ENCODE results near the gene TARS2. TPM values are rescaled to one million over a fixed set of nuclear protein-coding genes. Genes with fewer than 3 reads are reported as not detected.

TARS2 gene
- total RNA-seq, 1 experiment from 2014 or later = 24.0 TPM

DNA sequence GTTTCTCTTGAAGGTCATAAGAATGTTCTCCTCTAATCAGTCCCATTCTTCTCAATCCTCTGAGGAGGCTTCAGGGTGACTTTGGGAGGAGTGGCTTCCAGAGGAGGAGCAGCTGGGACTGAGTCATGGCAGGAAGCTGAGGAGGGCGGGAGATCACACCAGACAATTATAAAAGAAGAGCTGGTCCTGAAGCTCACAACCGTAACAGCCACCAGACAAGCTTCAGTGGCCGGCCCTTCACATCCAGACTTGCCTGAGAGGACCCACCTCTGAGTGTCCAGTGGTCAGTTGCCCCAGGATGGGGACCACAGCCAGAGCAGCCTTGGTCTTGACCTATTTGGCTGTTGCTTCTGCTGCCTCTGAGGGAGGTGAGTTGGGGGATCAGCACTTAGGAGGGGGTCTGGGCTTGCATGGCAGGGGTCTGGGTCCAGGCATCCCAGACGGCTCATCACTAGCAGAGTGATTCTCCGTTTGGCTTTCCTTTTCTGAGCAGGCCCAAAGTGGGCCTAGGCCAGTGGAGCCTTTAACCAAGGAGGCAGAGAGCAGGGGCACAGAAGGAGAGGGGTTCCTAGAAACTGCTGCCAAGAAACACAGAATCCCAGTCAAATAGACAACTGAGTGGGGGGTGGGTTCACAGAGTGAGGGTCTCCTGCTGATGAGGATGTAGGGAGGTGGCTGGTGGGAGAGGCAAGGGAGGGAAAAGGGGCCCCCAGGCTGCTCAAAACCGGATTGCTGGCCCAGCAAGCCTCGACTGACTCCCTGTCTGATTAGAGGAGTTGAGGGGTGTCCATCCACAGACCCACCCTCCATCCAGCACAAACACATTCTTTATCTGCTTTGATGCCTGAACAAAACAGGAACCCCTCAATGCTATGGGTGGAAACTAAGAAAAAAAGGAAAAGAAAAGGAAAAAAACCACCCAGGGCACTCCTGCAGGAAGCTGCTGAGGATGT lies 21.0 kb downstream of the TARS2 start, which contains the start of gene ECM1:
ECM1 (plus strand) TSS at position 198 of the 953 bp plus-strand sequence; CDS start at position 299, 101 bp downstream.
- peak; percentile 87 for DNase-seq (ENCODE audit: low read depth)

DNA sequence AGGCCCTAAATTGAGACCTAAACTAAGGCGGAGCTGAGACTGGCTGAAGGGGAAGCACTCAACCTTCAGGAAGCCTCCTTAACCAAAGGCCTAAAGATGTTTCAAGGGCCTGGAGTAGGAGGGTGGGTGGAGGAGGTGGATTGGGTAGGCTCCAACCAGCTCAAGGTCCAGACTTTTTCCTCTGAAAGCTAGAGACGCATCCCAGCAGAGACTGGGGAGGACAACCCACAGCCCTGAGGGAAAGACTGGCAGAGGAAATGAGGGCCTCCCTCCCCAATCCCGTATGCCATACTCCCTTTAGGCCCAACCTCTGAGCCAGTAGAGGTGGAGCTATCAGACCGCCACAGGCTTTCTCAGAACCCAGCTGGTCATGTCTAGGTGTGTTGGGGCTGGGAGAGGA lies 21.8 kb downstream of the TARS2 start:
- no peak for DNase-seq (ENCODE audit: low read depth)

GRCh38 chr1:150511551-150511950 lies 24.3 kb downstream of the TARS2 start:
- no peak for DNase-seq (ENCODE audit: low read depth)

DNA sequence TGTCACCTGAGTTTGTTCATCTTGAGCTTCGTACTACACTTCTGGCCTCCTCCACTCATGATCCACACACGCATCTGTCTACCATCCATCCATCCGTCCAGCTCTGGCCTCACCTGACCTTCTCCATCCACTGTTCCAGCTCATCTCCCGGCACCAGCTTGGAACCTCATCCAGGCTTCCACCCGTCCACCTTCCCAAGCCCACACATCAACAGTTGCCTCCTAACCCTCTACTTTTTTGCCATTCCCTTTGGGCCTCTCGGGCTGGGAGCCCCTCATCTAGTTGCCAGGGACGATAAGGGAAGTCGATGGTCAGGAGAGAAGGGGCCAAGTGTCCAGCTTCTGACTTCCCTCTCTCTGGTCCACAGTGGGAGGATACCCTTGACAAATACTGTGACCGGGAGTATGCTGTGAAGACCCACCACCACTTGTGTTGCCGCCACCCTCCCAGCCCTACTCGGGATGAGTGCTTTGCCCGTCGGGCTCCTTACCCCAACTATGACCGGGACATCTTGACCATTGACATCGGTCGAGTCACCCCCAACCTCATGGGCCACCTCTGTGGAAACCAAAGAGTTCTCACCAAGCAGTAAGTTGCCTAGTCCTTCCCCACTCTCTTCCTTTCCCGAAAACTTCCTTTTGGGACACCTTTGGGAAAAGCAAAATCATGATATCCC lies 24.9 kb downstream of the TARS2 start:
- DNase-seq (ENCODE audit: low read depth) = no peak

DNA sequence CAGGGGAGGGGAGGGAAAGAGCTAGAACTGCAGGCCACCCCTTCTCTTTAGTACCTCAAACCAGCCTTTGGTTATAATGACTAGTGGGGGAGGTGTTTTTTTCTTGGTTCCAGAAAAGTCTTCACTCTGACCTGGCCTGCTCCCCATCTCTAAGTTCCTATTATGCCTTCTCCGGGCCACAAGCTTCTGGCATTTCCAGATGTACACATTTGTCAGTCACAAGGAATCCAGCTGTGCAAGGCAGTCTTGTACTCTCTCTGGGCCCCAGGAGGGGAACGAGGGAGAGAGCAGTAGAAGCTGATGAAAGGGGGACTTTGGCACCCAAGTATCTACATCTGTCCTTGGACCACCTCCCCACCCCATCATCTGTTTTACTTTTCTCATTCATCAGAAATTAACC lies 25.6 kb downstream of the TARS2 start:
- DNase-seq (ENCODE audit: low read depth) = no peak

DNA sequence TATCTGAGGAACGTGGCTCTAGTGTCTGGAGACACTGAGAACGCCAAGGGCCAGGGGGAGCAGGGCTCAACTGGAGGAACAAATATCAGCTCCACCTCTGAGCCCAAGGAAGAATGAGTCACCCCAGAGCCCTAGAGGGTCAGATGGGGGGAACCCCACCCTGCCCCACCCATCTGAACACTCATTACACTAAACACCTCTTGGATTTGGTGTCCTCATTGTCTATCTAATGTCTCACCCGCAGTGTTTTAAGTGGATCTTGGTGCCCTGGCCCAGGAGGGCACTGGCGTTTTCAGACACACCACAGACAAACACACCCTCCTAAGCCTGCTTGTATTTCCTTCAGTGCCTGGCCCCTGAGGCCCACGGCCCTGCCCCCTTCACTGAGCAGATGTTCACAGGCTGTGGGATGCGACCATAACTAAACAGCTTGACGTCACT lies 26.2 kb downstream of the TARS2 start:
- DNase-seq (ENCODE audit: low read depth) = no peak

DNA sequence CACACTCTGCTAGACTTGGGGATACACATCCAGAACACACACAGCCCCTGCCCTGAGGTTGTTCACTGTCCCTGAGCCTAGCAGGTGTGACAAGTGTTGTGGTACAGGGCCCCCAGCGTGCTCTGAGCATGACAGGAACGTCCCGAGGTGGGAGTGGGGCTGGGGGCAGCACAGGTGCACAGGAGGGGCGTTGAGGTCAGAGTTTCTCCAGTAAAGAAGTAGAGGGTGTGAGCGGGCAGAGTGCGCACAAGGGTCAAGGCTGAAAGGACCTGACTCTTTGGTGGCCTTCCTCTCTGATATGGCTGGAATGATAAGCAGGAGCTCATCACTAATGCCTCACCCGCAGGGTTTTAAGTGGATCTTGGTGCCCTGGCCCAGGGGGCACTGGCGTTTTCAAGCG lies 27.0 kb downstream of the TARS2 start:
- no peak for DNase-seq (ENCODE audit: low read depth)

DNA sequence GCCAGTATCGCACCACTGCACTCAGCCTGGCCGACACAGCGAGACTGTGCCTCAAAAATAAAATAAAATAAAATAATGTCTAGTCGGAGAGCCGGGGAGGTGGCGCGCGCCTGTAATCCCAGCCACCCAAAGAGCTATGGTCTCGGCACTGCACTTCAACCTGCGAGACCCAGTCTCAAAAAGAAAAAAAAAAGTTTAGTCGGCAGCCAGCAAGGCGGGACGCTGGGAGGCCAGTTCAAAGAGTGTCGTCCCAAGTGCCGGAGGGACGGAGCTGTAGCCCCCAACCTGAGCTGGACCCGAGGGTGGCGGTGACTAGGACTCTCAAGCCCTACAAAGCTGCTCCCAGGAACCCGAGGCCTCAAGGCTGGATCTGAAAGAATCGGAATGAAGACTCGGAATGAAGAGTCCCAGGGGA lies 27.7 kb downstream of the TARS2 start:
- DNase-seq (ENCODE audit: low read depth) = no peak

GRCh38 chr1:150515328-150516049 lies 28.3 kb downstream of the TARS2 start, which contains the start of gene FALEC:
Gene FALEC (plus strand): TSS chr1:150515752.
- peak; percentile 96 for DNase-seq (ENCODE audit: low read depth)

DNA sequence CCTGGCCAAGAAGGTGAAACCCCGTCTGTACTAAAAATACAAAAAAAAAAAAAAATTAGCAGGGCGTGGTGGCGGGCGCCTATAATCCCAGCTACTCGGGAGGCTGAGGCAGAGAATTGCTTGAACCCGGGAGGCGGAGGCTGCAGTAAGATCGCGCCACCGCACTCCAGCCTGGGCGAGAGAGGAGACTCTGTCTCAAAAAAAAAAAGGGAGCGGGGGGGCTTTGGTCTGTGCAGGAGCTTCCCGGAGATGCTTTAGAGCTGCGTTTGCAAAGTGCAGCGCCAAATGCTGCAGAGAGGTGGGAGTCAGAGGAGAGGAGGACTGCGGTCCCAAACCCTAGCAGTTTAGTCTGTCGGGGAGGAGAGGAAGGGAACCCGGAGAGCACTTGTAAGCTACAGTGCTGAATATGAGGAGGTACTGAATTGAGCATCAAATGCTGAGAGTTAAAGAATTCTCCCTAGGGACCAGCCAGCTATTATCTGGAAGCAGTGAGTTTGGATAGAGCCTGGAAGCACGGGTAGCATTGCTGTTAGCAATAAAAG lies 28.9 kb downstream of the TARS2 start:
- peak; percentile 25 for DNase-seq (ENCODE audit: low read depth)

DNA sequence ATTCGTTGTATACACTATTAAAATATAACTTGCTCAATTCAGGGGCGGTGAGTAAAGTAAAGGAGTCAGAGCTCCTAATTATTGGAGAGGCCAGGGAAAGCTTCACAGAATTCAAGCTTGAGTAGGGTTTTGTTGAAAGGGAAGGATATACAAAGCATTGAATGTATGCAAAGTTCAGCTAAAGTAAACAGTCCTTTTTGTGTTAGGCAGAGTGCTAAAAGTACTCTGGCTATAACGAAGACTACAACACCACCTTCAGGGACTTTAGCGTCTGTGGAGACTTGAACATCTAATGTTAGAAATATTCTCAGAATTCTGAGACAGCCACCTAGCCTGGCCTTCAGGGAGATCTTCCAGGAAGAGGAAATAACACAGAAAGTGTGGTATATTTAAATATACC lies 29.4 kb downstream of the TARS2 start:
- DNase-seq (ENCODE audit: low read depth) = peak; percentile 24

- DNase-seq (ENCODE audit: low read depth) = no peak
These were observed 34.2 kb downstream of the TARS2 start for GRCh38 chr1:150521196-150521968.

GRCh38 chr1:150525348-150525747 lies 38.1 kb downstream of the TARS2 start:
- DNase-seq (ENCODE audit: low read depth) = no peak

- DNase-seq (ENCODE audit: low read depth) = peak; percentile 76
These were observed 41.0 kb downstream of the TARS2 start for GRCh38 chr1:150528196-150528595.

DNA sequence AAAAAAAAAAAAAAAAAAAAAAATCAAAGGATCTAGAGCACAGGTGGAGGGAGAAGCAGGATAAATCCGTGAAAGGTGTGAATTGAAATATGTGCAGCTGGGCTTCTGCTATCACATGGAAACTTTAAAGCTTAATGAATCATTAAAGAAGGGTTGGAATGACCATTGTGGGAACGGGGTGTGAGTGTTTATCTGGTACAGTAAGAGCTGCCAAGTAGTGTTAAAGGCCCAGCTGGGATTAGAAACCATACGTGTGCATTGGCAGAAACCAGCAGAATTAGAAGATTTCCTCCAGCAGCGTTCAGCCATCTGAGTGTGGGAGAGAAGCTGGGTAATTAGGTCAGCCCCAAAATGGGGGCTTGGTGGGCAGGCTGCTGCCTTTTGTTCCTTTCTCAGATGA lies 41.8 kb downstream of the TARS2 start:
- peak; percentile 68 for DNase-seq (ENCODE audit: low read depth)

- DNase-seq (ENCODE audit: low read depth) = no peak
These were observed 43.4 kb downstream of the TARS2 start for GRCh38 chr1:150530491-150531159.

DNA sequence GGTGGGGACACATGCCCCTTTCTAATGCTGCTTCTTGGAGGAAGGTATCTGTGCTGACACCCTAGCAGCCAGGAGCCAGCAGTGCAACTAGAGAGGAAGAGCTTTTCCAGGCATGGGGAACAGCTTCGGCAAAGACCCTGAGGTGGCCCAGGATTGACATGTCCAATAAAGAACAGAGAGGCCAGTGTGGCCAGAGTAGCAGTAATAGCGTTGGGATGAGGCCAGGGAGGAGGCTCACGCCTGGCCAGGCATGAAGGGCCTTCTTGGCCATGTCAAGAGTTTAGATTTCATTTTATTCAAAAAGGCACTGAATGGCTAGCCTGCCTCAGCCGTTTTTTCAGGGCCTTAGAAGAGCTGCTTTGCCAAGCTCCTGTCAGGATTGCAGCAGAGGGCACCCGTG lies 45.6 kb downstream of the TARS2 start:
- DNase-seq (ENCODE audit: low read depth) = no peak

DNA sequence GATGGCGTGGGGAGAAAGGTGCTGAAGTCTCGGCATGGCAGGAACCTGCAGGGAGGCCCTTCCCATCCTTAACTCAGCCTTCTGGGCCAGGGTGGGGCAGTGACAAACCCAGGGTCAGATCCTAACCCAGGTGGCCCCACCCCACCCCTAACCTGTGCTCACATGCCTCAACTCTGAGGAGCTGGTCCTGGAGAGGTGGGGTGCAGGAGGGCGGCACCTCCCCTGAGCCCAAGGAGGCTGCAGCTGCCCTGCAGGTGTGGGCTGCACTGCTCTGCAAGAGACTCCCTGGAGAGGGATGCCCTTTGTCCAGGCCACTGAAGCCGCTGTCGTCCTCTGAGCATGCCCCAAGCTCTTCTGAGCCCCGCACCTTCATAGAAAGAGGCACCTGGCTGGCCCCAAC lies 46.8 kb downstream of the TARS2 start:
- no peak for DNase-seq (ENCODE audit: low read depth)

DNA sequence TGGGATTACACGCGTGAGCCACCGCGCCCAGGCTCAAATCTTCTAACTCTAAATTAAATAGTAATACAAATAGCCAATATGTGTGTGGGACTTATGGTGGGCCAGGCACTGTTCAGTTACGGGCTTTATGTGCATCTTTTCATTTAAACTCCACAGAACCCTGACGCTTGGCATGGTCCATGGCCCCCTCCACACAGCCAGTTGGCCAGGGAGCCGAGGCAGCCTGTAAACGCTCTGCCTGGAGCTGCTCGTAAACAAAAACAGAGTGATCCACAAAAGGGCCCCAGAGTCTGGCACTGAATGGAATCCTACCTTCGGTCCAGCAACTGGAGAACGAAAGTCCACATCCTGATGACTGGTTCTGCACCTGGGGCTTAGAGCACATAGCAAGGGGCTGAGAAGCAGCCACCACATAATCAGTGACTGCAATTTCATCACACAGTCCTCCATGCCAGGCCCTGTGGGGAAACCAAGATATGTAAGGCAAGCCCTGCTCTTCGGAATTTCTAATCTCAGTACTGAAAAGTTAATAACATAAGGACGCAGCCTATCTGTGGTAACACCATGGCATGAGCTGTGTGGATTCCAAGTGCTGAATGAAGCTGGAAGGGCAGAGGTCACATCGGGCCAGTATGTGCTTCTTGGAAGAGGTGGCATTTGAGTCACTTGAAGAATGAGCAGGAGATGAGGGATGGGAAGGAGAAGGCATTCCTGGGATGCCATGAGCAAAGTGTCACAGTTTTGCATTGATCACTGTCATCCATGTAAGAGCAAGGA lies 48.5 kb downstream of the TARS2 start:
- DNase-seq (ENCODE audit: low read depth) = peak; percentile 78

Measured in M059J (cell line).